Measurements from ENCODE around the gene IL21. TPM values are rescaled to one million over a fixed set of nuclear protein-coding genes. Genes with fewer than 3 reads are reported as not detected.

The IL21 gene
- total RNA-seq, 1 experiment from 2014 or later, result not detected

- Histone ChIP-seq H3K79me2 (ENCODE audit: insufficient read depth, low read length) (no peaks in the 10 kb centered on the region), H2BK20ac (ENCODE audit: low read depth, low read length, poor library complexity, severe bottlenecking) (no peak overlapping the region), H3K27me3 (ENCODE audit: insufficient read depth, low read length) (no peaks in the 10 kb centered on the region), H4K5ac (ENCODE audit: insufficient read length, low read depth, low read length) (no peak overlapping the region), H2BK5ac (ENCODE audit: insufficient read length, low read length) (no peak overlapping the region), H3K9ac (ENCODE audit: extremely low read depth, insufficient read length, low read length) (no peak overlapping the region), H3K4me1 (ENCODE audit: insufficient read depth, low read length) (no peaks in the 10 kb centered on the region), H2AFZ (ENCODE audit: low read length) (no peak overlapping the region), H4K91ac (ENCODE audit: insufficient read length, low read depth, low read length) (no peak overlapping the region), H3T11ph (ENCODE audit: low read length) (no peak overlapping the region), H2BK120ac (ENCODE audit: low read depth, low read length, poor library complexity, severe bottlenecking) (no peak overlapping the region), H3K79me1 (ENCODE audit: insufficient read depth, low read depth, low read length, poor library complexity, severe bottlenecking) (no peaks in the 10 kb centered on the region), H4K8ac (replicated peaks; ENCODE audit: insufficient read length, low read depth, low read length) (no peak overlapping the region), H3K9me3 (ENCODE audit: control insufficient read depth, low read depth, low read length) (no peaks in the 10 kb centered on the region), H4K20me1 (ENCODE audit: control insufficient read depth, insufficient read depth, insufficient read length) (no peaks in the 10 kb centered on the region), H3K23ac (ENCODE audit: insufficient read length, low read depth, low read length) (no peak overlapping the region), H3K23me2 (ENCODE audit: insufficient read length, low read depth, low read length, poor library complexity, severe bottlenecking) (no peaks in the 10 kb centered on the region), H2BK15ac (ENCODE audit: low read depth, low read length) (no peak overlapping the region), H3K4me2 (ENCODE audit: insufficient read depth, insufficient read length, low read length) (no peak overlapping the region), H3K18ac (ENCODE audit: insufficient read length, low read depth, low read length) (no peak overlapping the region), H2AK5ac (ENCODE audit: insufficient read length, low read length) (no peak overlapping the region), H3K27ac (ENCODE audit: insufficient read length, low read depth, low read length) (no peak overlapping the region), H3K14ac (ENCODE audit: insufficient read depth, low read length) (no peak overlapping the region), H3K56ac (ENCODE audit: insufficient read length, low read depth, low read length) (no peak overlapping the region), H3K4ac (ENCODE audit: low read depth, low read length) (no peak overlapping the region), H2BK12ac (ENCODE audit: insufficient read length, low read depth, low read length) (no peak overlapping the region)
- no peak for TF ChIP-seq CTCF (conservative IDR thresholded peaks at IDR 0.05)
- WGBS (ENCODE audit: extremely low coverage, insufficient read length, low lambda C conversion rate), result no CpG with 5 or more reads among the region's 6 CpGs
- Mint-ChIP-seq H3K9me3 (no peaks in the 10 kb centered on the region; a peak in 1 of 5 replicates), H3K36me3 (ENCODE audit: insufficient read depth in 1 of 3, low read depth in 3 of 3) (no peaks in the 10 kb centered on the region), H3K4me3 (no peak overlapping the region), H3K27me3 (ENCODE audit: low read depth) (no peaks in the 10 kb centered on the region), H3K27ac (no peak overlapping the region), H3K4me1 (no peaks in the 10 kb centered on the region)
- no peak for DNase-seq
These were observed 37.0 kb downstream of the IL21 start for GRCh38 chr4:122583906-122584305.

All from H9 (cell line).